Hepatocyte (in vitro differentiated cells): Measurements from ENCODE around the gene LHX4.

Experiments
- CTCF ChIP-seq: fragments of 200-600 bp; sonication (generic); IDR thresholded peaks from 2 replicates; pipeline ENCODE4 v1.5.1; 2016; ENCODE audit warnings: antibody characterized with exemption, mild to moderate bottlenecking; ENCODE audit not compliant: poor library complexity
- EZH2phosphoT487 ChIP-seq: fragments of 200-600 bp; sonication (generic); IDR thresholded peaks from one replicate; pipeline ENCODE4 v1.6.1; 2018; ENCODE audit warnings: antibody characterized with exemption, mild to moderate bottlenecking, low read depth, moderate library complexity; ENCODE audit not compliant: unreplicated experiment, severe bottlenecking

GRCh38 chr1:180229483-180230415 is at the start of gene LHX4:
- no peak for TF ChIP-seq EZH2phosphoT487
- TF ChIP-seq CTCF: no peak
